GM15510 (cell line): ENCODE measurements around the gene UBE2L5.

ENCODE experiments used
- POLR2A ChIP-seq: IDR thresholded peaks from 3 replicates; pipeline ENCODE4 v1.6.1; 2011; ENCODE audit warnings: borderline replicate concordance; ENCODE audit not compliant: insufficient read length; ENCODE audit errors: extremely low read depth

The UBE2L5 gene

DNA sequence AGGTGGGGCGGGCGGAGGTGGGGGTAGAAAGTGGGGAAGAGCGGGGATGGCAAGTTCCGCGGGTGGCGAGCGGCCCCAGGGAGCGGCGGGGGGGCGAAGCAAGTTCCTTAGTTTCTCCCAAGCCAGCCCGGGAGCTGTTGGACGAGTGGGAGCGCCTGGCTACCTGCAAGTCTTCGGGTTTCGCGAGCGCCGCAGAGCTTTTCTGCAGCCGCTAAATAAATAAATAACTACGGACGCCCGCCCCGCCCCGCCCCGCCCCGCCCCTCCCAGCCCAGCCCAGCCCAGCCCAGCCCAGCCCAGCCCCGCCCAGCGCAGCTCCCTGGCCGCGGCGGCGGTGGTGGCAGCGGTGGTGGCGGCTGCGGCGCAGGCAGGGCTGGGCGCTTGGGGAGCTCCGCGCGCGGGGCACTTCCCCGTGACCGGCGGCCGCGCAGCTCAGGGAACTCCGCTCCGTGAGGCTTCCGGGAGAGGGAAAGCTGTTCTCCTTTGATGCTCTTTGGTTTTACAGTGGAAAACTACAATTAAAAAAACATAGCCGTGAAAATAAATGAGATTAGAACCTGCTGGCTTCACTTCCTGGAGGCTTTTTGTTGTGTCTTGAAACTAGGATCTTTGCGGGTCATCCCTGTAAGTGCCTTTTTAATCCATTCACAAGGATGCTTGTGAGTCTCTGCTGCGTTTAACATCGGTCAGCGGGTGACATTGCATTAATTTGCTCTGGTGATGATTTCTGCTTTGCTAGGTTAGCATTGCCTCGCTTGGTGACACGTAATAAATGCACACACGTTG is at the start of gene UBE2L5:
UBE2L5 (plus strand) TSS at position 440 of the 786 bp plus-strand sequence. CDS start 5,498 bp downstream, outside the sequence.
- peak; percentile 67 for TF ChIP-seq POLR2A

DNA sequence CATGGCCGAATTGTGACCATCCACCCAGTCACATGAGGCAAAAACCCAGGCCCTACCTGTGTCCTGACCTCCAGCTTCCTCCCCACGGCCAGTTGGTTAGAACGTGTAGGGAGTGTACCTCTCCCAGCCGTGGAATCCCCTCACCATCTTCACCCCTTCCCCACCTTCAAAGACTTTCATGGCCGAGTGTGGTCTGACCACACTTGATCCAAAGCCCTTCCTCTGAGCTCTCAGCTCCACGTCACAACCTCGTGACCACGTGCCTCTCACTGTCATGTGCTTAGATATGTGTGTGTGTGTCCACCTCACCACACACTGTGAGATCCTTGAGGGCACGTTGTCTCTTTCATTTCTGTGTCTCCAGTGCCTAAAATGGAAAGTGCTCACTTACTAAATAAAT is 48.6 kb upstream of the UBE2L5 start:
- peak; percentile 43 for TF ChIP-seq POLR2A

DNA sequence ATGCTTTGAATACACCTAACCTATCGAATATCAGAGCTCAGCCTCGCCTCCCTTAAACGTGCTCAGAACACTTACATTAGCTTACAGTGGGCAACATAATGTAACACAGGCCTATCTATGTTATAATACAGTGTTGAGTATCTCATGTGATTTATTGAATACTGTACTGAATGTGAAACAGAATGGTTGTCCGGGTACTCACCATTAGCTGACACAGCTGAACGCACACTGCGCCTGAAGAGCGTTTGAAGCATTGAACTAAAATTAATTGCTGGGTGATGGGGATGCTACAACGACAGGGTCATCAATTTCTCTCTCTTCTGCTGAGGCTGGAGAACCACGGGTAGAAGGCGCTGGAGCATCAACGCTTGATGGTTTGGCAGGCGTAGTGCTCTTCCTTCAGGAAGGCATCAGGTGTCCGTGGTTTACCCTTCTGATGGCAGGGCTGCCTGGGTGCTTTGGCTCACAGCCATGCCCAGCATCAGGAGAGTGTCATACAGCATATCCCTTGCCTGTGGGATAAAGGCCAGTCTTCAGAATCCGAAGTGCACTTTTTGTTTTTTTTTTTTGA is 46.9 kb upstream of the UBE2L5 start:
- no peak for TF ChIP-seq POLR2A

DNA sequence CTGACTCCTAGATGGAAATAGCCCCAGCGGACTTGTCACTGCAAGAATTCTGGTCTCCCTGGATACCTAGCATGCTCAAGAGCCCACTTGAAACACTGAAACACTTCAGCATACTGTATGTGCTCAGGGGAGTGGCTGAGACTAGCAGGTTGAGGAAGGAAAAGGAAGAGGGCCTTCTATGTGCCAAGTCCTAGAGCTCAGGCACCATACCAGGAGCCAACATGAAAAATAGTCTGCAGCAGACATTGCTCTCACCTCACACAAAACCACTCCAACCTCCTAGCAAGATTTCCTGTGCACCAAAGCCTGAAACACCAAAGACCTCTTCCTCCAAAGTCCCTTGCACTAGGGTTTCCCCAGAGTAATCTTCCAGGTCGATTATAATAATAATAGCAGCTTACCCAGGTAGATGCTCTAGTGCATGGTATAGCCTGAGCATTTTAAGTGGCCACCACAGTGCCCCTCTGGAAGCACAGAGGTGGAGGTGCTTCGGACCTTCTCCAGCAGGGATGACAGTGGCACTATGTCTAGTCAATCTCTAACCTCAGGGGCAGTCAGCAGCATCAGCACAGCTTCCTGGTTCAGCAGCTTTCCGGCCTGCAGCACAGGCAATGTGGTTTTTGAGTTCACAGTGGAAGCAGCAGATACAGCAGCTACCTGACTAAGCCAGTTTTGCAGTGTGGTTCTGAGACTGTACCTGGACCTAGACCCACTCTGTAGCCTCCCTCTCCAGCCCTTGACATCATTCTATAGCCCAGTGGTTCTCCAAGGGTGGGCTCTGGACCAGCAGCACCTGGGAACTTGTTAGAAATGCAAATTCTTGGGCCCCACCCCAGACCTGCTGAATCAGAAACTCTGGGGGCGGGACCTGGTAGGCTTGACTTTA is 45.6 kb upstream of the UBE2L5 start:
- no peak for TF ChIP-seq POLR2A

DNA sequence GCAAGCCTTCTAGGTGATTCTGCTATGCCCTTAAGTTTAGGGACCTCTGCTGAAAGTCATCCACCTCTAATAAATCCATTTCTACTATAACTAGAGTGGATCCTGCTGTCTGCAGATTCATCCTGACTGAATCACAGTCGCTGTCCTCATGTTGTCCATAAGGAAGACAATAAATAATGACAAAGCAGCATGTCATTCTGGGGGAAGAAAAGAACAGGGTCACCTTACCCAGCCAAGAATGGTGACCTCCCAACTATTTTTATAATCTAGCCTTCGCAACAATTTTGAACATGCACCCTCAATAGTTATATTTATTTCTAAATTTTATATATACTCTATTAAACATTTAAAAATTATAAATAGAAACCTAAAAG is 45.0 kb upstream of the UBE2L5 start:
- TF ChIP-seq POLR2A, result no peak

DNA sequence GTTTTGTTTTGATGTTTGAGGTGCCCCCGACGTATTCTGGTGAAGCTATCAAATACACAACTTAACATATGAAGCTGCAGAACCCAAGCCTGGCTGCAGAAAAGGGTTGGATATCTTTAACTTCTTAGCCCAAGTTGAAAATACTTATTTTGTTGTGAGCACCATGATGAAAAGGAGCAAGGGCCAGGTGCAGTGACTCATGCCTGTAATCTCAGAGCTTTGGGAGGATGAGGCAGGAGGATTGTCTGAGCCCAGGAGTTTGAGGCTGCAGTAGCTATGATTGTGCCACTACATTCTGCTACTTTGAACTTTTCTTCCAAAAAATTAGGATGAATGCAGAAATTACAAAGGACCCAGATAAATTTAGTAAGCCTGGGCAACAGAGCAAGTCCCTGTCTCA is 44.1 kb upstream of the UBE2L5 start:
- no peak for TF ChIP-seq POLR2A

DNA sequence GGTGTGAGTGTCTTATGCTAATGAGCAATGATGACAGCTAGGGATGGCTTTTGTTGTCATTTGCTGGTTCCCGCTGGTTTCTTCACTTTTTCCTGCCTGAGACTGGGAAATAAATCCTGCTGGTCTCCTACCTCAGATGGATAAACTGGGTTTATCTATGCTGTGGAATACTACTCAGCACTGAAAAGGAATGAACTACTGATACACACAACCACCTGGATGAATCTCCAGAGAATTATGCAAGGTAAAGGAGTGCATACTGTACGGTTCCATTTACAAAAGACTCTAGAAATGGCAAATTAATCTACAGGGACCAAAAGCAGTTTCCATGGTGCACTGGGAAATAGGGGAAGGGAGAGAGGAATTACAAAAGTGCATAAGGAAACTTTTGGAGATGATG is 41.2 kb upstream of the UBE2L5 start:
- no peak for TF ChIP-seq POLR2A

DNA sequence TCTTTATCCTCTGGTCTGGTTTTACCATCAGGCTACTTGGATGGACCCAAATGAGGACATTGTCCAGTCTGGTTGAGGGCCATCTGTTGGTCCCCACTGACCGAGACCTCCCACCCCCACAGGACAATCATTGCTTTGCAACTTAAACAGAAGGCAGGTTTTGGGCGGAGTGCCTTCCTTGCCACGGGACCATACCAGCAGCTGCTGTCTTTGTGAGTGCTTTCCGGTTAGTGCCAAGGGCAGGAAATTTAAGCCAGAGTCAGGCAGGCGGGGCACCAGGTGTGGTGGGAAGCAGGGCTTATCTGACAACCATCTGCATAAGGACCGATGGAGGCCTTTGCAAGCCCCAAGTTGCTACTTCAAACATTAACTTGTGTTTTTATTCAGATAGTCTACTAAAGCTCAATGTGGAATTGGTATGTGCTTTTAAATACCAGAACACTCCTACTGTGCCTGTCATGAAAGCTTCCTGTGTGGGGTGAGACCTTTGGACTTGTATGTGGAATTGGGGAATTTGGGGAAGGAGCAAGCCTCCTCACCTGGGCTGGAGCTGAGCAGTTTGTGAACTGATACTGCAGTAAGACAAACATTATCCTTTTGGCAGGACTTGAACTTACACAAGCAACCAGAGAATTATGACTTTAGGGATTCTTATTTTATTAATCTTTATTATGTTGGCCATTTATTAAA is 39.3 kb upstream of the UBE2L5 start:
- TF ChIP-seq POLR2A, result no peak

DNA sequence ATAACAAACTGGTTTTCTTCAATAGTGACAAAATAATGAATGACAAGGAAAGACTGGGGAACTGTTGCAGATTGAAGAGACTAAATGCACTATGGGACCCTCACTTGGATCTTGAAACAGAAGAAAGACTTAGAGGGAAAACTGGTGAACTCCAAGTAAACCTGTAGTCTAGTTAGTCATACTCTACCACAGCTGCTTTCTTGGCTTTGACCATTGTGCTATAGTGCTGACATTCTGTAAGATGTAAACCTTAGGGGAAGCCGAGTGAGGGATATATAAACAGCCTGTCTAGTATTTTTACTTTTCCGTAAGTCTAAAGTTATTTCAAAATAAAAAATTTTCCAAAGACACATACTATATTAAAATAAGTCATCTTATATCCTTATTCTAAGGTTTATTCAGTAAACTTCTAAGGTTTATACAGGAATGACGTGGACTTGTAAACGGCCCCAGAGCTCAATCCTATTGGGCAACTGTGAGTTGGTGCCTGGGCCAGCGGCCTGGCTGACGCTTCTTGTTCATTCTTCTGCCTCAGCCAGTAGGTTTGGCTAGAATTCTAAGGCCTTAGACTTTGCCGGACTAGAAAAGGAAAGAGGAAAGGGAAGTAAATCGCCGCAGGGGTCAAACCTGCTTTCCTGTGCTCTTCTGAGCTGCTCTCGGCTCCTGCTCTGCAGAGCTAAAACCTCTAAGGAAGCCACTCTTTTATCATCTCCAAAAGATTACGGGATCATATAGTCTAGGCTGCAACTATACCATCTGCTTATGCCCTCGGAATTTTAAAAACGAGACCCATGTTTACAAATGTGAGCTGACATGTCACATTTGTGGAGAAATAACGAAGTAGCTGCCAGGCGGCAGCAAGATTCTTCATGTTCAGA is 33.6 kb upstream of the UBE2L5 start:
- no peak for TF ChIP-seq POLR2A

DNA sequence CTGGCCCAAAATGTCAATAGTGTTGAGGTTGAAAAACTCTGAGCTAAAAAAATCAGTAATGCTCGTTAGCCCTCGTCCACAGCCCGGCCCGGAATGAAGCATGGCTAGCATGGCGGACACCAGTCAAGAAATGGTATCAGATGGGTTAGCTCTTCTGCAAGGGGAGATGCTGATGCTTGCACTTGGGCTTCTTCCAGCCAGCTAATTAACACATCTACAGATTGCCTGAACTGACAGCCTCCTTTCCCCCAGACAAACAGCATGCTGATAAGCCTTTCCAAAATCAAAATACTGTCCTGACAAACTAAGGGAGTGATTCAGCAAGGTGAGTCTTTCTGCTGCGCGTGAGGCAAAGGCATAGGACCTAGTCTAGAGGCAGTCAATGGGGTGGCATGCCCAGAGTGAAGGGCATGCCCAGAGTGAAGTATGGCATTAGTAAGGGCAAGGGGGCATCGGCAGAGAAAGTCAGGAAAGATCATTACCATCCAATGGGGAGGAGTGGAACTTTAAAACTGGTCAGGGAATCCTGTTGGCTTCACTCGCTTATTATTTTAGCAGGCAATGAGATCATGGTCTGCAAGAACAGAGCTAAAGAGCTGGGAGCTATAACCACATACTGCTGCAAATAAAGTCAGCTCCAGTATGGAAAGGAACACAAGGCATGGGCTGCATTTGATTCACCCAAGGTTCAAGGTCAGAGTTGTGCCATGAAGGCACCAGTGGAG is 30.2 kb upstream of the UBE2L5 start:
- no peak for TF ChIP-seq POLR2A

DNA sequence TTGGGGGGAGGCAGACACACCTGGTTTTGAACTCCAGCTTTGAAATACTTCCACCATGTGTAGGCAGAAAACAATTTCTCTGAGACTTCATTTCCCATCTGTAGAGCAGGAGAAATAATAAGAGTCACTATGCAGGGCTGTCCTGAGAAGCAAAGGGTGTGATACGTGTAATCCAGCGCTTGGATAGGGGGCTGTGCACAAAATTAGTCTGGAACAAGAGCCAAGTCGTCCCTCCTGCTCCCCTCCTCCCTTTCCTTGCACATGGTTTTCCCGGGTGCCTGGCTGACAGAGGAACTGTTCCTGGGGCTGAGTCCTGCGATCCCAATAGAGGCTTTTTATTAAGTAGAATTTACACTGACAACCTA is 29.6 kb upstream of the UBE2L5 start:
- no peak for TF ChIP-seq POLR2A

DNA sequence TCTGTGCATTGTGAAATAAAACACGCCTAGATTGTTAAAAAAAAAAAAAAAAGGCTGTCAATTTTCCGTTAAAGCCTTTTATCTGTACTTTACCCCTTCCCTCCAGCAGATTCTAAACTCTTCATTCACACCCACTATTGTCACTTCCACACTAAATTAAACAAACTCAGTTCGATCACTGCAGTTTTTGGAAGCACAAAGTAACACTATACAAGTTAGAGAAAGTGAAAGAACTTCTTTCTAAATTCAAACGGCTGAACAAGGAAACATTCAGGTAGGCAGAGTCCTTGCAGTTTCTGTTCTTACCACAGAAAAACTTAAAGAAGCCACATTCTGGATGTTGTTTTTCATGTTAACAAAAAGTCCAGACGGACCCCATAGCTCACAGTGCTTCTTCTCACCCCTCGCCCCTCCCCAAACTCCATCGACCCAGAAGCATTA is 27.5 kb upstream of the UBE2L5 start:
- no peak for TF ChIP-seq POLR2A
